NK-92 treated with Interleukin-12 subunit alpha and Interleukin-12 subunit beta, amount 100 ng/mL, for 24 hours (cell line): ENCODE data around the gene ITSN1.
"Not testable (repeated sequence)": the region's sequence is repeated elsewhere in the genome, so short reads cannot be mapped to it uniquely, and the experiment has no call there.

Experiments used
- DNase-seq: peaks from one replicate; lab custom pipeline; 2025; lab: John Stamatoyannopoulos, UW

The ITSN1 gene

DNA sequence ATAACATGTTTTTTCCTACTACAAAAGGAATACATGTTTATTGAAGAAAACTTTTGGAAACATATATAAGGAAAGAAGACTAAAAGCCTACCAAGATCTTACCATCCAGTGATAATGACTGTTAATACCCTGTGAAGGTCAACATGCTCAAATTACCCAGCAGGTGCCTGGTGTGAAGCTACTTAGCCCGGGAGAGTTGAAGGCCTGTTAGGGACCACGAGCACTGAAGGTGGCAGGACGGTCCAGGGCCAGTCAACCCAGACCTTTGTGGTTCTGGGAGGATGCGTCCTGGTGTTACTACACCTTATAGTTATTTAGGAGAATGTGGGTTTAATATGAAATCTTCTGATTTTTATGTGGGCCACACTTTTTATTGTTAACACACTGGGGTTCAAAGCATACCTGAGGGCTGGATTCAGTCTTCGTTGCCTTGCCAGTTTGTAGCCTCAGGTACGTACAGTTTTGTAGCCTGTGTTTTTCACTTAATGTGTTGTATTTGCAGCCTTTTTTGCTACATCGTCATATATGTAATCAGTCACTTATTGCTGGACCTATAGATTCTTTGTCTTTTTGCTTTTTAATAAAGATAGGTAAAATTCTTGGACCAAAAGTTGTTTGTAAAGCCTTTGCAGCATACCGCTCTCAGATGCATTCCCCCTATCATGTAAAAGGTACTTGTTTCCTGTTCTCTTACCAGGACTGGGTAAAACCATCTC lies 9.8 kb downstream of the ITSN1 start:
- DNase-seq: no peak

DNA sequence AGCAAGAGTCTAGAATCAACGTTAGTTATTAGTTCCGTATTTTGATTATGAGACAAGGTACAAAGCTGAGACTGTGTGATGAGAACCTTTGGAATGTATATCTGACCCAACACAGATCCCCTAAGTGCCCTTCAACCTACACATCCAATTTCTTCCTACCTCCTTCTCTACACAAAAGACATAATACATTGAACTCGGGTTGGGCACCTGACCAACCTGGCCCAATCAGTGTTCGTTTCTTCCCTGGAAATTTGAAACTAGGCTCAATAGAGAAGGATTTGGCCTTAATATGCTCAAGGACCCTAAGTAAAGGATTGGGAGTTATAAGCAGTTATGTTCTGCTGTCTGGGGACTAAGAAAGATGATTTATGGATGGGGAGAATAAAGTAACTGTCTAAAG lies 12.1 kb downstream of the ITSN1 start:
- no peak for DNase-seq

- no peak for DNase-seq
Measured at GRCh38 chr21:33655588-33656221, 13.4 kb downstream of the ITSN1 start.

DNA sequence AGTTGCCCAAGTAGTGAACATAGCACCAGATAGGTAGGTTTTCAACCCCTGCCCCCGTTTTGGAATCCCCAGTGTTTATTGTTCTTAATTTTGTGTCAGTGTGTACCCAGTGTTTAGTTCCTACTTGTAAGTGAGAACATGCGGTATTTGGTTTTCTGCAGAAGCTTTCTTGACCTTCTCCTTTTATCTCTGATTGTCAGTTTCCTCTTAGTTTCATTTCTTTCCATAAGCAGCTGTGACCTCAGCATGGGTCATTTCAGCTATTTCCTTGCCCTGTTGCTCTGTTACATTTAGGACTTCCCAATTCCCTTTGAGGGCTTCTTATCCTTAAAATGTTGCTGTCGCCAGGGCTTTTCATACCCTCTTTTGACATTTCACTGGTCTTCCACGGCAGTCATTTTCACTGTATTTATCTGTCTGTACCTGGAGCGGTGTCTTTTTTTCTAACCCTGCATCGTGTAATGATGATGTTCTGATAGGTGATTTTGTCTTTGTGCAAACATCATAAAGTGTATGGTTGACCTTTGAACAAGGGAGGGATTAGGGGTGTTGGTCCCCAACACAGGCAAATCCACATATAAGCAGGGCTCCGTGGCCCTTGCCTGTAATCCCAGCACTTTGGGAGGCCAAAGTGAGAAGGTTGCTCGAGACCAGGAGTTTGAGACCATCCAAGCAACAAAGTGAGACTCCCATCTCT lies 15.0 kb downstream of the ITSN1 start:
- DNase-seq: no peak

DNA sequence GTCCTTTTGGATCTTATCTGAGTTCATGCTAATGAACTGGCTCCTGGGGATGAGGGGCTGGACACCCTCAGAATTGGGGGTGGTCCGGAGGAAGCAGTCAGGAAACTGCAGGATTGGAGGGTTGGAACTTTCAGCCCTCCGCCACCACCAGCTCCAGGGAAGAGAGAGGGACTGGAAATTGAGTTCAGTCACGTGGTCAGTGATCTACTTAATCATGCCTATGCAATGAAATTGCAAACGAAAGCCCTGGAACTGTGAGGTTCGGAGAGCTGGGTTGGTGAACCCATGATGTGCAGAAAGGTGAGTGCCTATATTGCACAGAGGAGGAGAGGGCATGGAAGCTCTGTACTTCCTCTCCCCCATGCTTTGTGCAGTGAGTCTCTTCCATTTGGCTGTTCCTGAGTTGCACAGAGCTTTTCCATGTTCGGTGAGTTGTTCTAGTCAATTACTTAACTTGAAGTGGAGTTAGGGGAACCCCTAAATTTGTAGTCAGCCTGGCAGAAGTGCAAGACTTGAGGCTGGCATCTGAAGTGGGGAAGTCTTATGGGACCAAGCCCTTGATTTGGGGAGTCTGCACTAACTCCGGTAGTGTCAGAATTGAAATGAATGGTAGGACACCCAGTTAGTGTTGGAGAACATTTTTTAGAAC lies 16.7 kb downstream of the ITSN1 start:
- no peak for DNase-seq

GRCh38 chr21:33659568-33659949 lies 17.3 kb downstream of the ITSN1 start:
- no peak for DNase-seq

- DNase-seq: no peak
Measured at GRCh38 chr21:33660406-33660805, 18.1 kb downstream of the ITSN1 start.

DNA sequence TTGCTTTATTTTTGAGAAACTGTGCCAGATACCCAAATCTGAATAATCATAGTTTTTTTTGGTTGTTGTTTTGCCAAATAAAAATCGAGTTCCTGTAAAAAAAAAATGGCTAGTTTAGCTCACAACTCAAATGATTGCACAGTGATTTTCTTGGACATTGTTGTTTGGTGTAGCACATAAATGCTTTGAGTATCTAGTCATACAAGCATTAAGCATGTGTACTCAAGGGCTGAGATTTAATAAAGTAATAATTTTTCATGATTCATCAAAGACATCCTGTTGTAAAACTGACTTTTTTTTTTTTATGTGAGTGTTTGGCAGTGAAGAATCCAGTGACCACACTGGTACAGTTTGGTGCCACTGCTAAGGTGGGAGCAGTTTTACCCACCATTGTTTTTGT lies 18.8 kb downstream of the ITSN1 start:
- no peak for DNase-seq

DNA sequence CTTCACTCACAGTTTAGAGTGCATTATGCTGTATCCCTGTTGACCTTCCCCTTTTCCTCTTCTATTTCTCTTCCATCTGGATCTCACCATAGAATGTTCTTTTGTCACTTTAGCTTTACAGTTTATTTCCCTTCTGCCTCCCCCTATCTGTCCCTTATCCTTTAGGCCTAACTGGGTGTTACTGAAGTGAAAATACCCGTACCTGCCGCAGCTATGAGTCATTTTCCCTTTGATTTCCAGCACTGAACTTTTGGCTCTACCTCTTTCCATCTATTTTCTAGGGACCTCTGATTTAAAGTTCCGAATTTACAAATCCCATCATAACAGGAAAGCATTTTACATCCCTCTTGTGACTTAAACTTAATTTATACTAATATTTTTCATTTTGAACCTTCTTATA lies 19.7 kb downstream of the ITSN1 start:
- DNase-seq: no peak

- DNase-seq: no peak
Measured at GRCh38 chr21:33663241-33663640, 20.9 kb downstream of the ITSN1 start.

- DNase-seq: no peak
Measured at GRCh38 chr21:33664135-33664534, 21.8 kb downstream of the ITSN1 start.

DNA sequence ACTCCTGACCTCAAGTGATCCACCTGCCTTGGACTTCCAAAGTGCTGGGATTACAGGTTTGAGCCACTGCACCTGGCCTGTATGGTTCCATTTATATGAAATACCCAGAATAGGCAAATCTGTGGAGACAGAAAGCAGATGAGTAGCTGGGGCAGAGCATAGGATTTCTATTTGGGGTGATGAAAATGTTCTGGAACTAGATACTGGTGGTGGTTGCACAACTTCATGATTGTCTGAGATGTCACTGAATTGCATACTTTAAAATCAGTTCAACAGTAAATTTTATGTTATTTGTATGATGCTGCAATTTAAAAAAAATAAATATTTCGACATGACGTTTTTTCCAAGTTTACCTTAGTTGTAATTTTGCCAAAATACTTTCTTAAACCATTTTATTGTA lies 23.9 kb downstream of the ITSN1 start:
- no peak for DNase-seq

DNA sequence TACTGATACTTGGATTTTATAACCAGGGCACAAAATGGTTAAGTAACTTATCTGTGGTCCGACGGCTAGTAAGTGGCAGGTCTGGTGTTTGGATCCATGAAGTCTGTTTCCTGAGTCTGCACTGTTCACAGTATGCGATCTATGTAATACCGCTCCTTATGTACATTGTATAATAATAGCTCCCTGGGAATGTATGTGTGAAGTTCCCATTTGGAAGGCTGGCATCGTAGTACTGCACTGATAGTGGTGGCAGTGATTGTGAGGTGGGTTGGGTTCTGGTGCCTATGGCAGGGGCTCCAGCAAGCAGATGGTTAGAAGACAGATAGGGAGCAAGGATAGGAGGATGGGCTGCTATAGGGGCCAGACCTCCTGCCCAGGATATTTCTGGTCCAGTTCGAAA lies 25.3 kb downstream of the ITSN1 start:
- no peak for DNase-seq

DNA sequence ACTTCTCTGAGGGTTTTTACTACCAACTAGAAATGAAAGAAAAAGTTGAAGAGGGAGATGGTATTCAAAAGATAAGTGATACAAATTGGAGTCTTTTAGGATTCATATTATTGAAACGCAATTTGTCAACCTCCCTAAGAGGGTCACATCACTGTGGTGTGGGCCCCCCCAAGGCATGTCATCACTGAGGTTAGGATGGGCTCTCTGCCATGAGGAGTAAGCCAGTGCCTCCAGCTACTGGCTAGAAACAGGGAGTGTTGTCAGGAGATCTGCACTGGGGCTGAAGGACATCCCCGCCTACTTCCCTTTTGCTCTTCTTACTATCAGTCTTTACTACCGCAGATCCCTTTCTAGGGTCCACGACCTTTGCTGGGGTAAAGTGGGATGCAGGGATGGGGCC lies 25.9 kb downstream of the ITSN1 start:
- DNase-seq: no peak

- no peak for DNase-seq
Measured at GRCh38 chr21:33668620-33669019, 26.3 kb downstream of the ITSN1 start.

DNA sequence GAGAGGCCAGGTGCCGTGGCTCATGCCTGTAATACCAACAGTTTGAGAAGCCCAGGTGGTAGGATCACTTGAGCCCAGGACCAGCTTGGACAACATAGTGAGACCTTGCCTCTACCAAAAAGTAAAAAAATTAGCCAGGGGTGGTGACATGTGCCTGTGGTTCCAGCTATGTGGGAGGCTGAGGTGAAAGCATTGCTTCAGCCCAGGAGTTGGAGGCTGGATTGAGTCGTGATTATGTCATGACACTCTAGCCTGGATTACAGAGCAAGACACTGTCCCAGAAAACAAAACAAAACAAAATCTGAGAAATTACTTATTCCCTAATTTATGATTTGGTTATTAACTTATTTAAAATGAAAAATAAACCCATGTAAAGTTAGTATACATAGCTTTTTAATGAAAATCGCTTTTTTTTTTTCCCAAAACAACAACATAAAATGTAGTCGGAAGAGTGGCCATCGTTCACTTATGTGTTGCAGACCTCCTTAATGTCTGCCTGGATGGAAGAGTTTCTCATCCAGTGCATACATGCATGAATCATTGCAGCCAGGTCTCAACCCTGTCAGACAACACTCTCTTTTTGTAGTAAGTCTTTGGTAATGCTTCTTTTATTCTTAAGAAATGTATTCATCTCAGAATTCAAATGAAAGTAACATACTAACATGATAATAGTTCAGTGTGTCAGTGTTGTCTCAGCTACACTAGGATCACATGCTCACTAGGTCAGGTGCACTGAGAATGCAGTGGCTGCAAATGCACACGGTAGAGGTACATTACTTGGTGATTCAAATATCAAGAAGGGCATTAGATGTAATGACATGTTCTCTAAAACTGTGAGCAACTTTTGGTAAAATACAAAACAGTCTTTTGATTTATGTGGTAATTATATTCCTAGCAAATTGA lies 28.0 kb downstream of the ITSN1 start:
- DNase-seq: no peak

- DNase-seq: no peak
Measured at GRCh38 chr21:33673473-33673872, 31.2 kb downstream of the ITSN1 start.

DNA sequence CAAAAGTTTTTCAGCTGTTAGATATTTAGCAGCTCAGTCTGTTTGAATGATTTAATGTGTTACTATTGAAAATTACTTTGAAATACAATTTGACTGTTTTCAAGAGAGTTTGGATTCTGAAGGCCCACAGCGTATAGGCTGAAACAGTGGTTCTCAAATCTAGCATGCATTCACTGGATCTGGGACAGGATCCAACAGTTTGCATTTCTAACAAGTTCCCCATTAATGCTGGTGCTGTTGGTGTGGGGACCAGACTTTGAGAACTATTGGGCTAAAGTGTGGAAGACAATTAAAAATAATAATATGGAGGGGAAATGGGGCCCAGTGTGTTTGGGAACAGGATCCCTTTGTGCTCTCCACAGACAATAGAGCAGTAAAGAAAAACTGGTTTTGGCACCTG lies 31.9 kb downstream of the ITSN1 start:
- DNase-seq: no peak

GRCh38 chr21:33676666-33677065 lies 34.4 kb downstream of the ITSN1 start:
- DNase-seq: not testable (repeated sequence)

GRCh38 chr21:33677450-33677849 lies 35.1 kb downstream of the ITSN1 start:
- DNase-seq: no peak

- DNase-seq: no peak
Measured at GRCh38 chr21:33680870-33681269, 38.6 kb downstream of the ITSN1 start.
